ENCODE data around the gene SCFD2.

The SCFD2 gene

GRCh38 chr4:52952540-52952939 lies 413.3 kb downstream of the SCFD2 start:
- H3K27me3 ChIP-seq (ENCODE audit: control insufficient read depth, insufficient read depth, low read length): no peaks in the 10 kb centered on the region
- no peak overlapping the region for H3K4me3 ChIP-seq (ENCODE audit: low read length)
- no peak overlapping the region for H3K27ac ChIP-seq (ENCODE audit: low read length)
- H3K9me3 ChIP-seq (ENCODE audit: control insufficient read depth, low read depth, low read length): no peaks in the 10 kb centered on the region
- H3K4me1 ChIP-seq (ENCODE audit: control insufficient read depth, low read depth, low read length): peaks cover 24% of the 10 kb centered on the region
- no peaks in the 10 kb centered on the region for H3K36me3 ChIP-seq (ENCODE audit: control insufficient read depth, low read depth, low read length)
- no peak overlapping the region for H3K9ac ChIP-seq (ENCODE audit: low read length)

- Histone ChIP-seq H3K4me3 (ENCODE audit: low read length) (no peak overlapping the region), H3K4me1 (ENCODE audit: control insufficient read depth, low read depth, low read length) (peaks cover 18% of the 10 kb centered on the region), H3K27ac (ENCODE audit: low read length) (no peak overlapping the region), H3K36me3 (ENCODE audit: control insufficient read depth, low read depth, low read length) (no peaks in the 10 kb centered on the region), H3K27me3 (ENCODE audit: control insufficient read depth, insufficient read depth, low read length) (no peaks in the 10 kb centered on the region), H3K9ac (ENCODE audit: low read length) (no peak overlapping the region), H3K9me3 (ENCODE audit: control insufficient read depth, low read depth, low read length) (no peaks in the 10 kb centered on the region)
Measured at GRCh38 chr4:52951016-52951415, 414.8 kb downstream of the SCFD2 start.

- Histone ChIP-seq H3K27ac (ENCODE audit: low read length) (no peak overlapping the region), H3K9ac (ENCODE audit: low read length) (no peak overlapping the region), H3K27me3 (ENCODE audit: control insufficient read depth, insufficient read depth, low read length) (no peaks in the 10 kb centered on the region), H3K36me3 (ENCODE audit: control insufficient read depth, low read depth, low read length) (no peaks in the 10 kb centered on the region), H3K4me3 (ENCODE audit: low read length) (no peak overlapping the region), H3K4me1 (ENCODE audit: control insufficient read depth, low read depth, low read length) (peaks cover 18% of the 10 kb centered on the region), H3K9me3 (ENCODE audit: control insufficient read depth, low read depth, low read length) (no peaks in the 10 kb centered on the region)
Measured at GRCh38 chr4:52950226-52950625, 415.6 kb downstream of the SCFD2 start.

- Histone ChIP-seq H3K4me3 (ENCODE audit: low read length) (no peak overlapping the region), H3K4me1 (ENCODE audit: control insufficient read depth, low read depth, low read length) (peaks cover 18% of the 10 kb centered on the region), H3K27ac (ENCODE audit: low read length) (no peak overlapping the region), H3K9me3 (ENCODE audit: control insufficient read depth, low read depth, low read length) (no peaks in the 10 kb centered on the region), H3K36me3 (ENCODE audit: control insufficient read depth, low read depth, low read length) (no peaks in the 10 kb centered on the region), H3K9ac (ENCODE audit: low read length) (no peak overlapping the region), H3K27me3 (ENCODE audit: control insufficient read depth, insufficient read depth, low read length) (no peaks in the 10 kb centered on the region)
Measured at GRCh38 chr4:52949336-52949735, 416.5 kb downstream of the SCFD2 start.

GRCh38 chr4:52948057-52948423 lies 417.8 kb downstream of the SCFD2 start:
- no peak overlapping the region for H3K4me3 ChIP-seq (ENCODE audit: low read length)

GRCh38 chr4:52947401-52948056 lies 418.3 kb downstream of the SCFD2 start:
- peaks cover 18% of the 10 kb centered on the region for H3K4me1 ChIP-seq (ENCODE audit: control insufficient read depth, low read depth, low read length)
- H3K4me3 ChIP-seq (ENCODE audit: low read length): no peak overlapping the region
- H3K9me3 ChIP-seq (ENCODE audit: control insufficient read depth, low read depth, low read length): no peaks in the 10 kb centered on the region
- no peaks in the 10 kb centered on the region for H3K27me3 ChIP-seq (ENCODE audit: control insufficient read depth, insufficient read depth, low read length)
- H3K9ac ChIP-seq (ENCODE audit: low read length): no peak overlapping the region
- H3K36me3 ChIP-seq (ENCODE audit: control insufficient read depth, low read depth, low read length): no peaks in the 10 kb centered on the region
- no peak overlapping the region for H3K27ac ChIP-seq (ENCODE audit: low read length)

More at GRCh38 chr4:52948057-52948423, 417.8 kb downstream of the SCFD2 start:
- Histone ChIP-seq H3K36me3 (ENCODE audit: control insufficient read depth, low read depth, low read length) (no peaks in the 10 kb centered on the region), H3K27ac (ENCODE audit: low read length) (no peak overlapping the region), H3K4me1 (ENCODE audit: control insufficient read depth, low read depth, low read length) (peaks cover 18% of the 10 kb centered on the region), H3K27me3 (ENCODE audit: control insufficient read depth, insufficient read depth, low read length) (no peaks in the 10 kb centered on the region), H3K9ac (ENCODE audit: low read length) (no peak overlapping the region), H3K9me3 (ENCODE audit: control insufficient read depth, low read depth, low read length) (no peaks in the 10 kb centered on the region)

GRCh38 chr4:52946855-52947254 lies 419.0 kb downstream of the SCFD2 start:
- Histone ChIP-seq H3K27me3 (ENCODE audit: control insufficient read depth, insufficient read depth, low read length) (no peaks in the 10 kb centered on the region), H3K27ac (ENCODE audit: low read length) (no peak overlapping the region), H3K4me3 (ENCODE audit: low read length) (no peak overlapping the region), H3K9ac (ENCODE audit: low read length) (no peak overlapping the region), H3K36me3 (ENCODE audit: control insufficient read depth, low read depth, low read length) (no peaks in the 10 kb centered on the region), H3K4me1 (ENCODE audit: control insufficient read depth, low read depth, low read length) (peaks cover 18% of the 10 kb centered on the region), H3K9me3 (ENCODE audit: control insufficient read depth, low read depth, low read length) (no peaks in the 10 kb centered on the region)

- H3K27ac ChIP-seq (ENCODE audit: low read length): no peak overlapping the region
- no peaks in the 10 kb centered on the region for H3K36me3 ChIP-seq (ENCODE audit: control insufficient read depth, low read depth, low read length)
- no peak overlapping the region for H3K9ac ChIP-seq (ENCODE audit: low read length)
- H3K27me3 ChIP-seq (ENCODE audit: control insufficient read depth, insufficient read depth, low read length): no peaks in the 10 kb centered on the region
- H3K9me3 ChIP-seq (ENCODE audit: control insufficient read depth, low read depth, low read length): no peaks in the 10 kb centered on the region
- H3K4me1 ChIP-seq (ENCODE audit: control insufficient read depth, low read depth, low read length): peaks cover 18% of the 10 kb centered on the region
- H3K4me3 ChIP-seq (ENCODE audit: low read length): no peak overlapping the region
Measured at GRCh38 chr4:52945982-52946381, 419.9 kb downstream of the SCFD2 start.

GRCh38 chr4:52945326-52945898 lies 420.4 kb downstream of the SCFD2 start:
- no peaks in the 10 kb centered on the region for H3K9me3 ChIP-seq (ENCODE audit: control insufficient read depth, low read depth, low read length)
- H3K4me1 ChIP-seq (ENCODE audit: control insufficient read depth, low read depth, low read length): peaks cover 20% of the 10 kb centered on the region
- no peaks in the 10 kb centered on the region for H3K36me3 ChIP-seq (ENCODE audit: control insufficient read depth, low read depth, low read length)
- no peaks in the 10 kb centered on the region for H3K27me3 ChIP-seq (ENCODE audit: control insufficient read depth, insufficient read depth, low read length)
- H3K27ac ChIP-seq (ENCODE audit: low read length): no peak overlapping the region
- H3K9ac ChIP-seq (ENCODE audit: low read length): no peak overlapping the region
- no peak overlapping the region for H3K4me3 ChIP-seq (ENCODE audit: low read length)

- Histone ChIP-seq H3K9me3 (ENCODE audit: control insufficient read depth, low read depth, low read length) (no peaks in the 10 kb centered on the region), H3K27me3 (ENCODE audit: control insufficient read depth, insufficient read depth, low read length) (no peaks in the 10 kb centered on the region), H3K27ac (ENCODE audit: low read length) (no peak overlapping the region), H3K4me3 (ENCODE audit: low read length) (no peak overlapping the region), H3K4me1 (ENCODE audit: control insufficient read depth, low read depth, low read length) (peaks cover 20% of the 10 kb centered on the region), H3K36me3 (ENCODE audit: control insufficient read depth, low read depth, low read length) (no peaks in the 10 kb centered on the region), H3K9ac (ENCODE audit: low read length) (no peak overlapping the region)
Measured at GRCh38 chr4:52943677-52944076, 422.2 kb downstream of the SCFD2 start.

GRCh38 chr4:52942936-52943335 lies 422.9 kb downstream of the SCFD2 start:
- H3K9ac ChIP-seq (ENCODE audit: low read length): no peak overlapping the region
- H3K36me3 ChIP-seq (ENCODE audit: control insufficient read depth, low read depth, low read length): no peaks in the 10 kb centered on the region
- no peaks in the 10 kb centered on the region for H3K9me3 ChIP-seq (ENCODE audit: control insufficient read depth, low read depth, low read length)

GRCh38 chr4:52941450-52941849 lies 424.4 kb downstream of the SCFD2 start:
- Histone ChIP-seq H3K27me3 (ENCODE audit: control insufficient read depth, insufficient read depth, low read length) (no peaks in the 10 kb centered on the region), H3K9ac (ENCODE audit: low read length) (no peak overlapping the region), H3K27ac (ENCODE audit: low read length) (no peak overlapping the region), H3K4me3 (ENCODE audit: low read length) (no peak overlapping the region), H3K36me3 (ENCODE audit: control insufficient read depth, low read depth, low read length) (no peaks in the 10 kb centered on the region), H3K4me1 (ENCODE audit: control insufficient read depth, low read depth, low read length) (peaks cover 11% of the 10 kb centered on the region), H3K9me3 (ENCODE audit: control insufficient read depth, low read depth, low read length) (no peaks in the 10 kb centered on the region)

More at GRCh38 chr4:52942936-52943335, 422.9 kb downstream of the SCFD2 start:
- Histone ChIP-seq H3K4me1 (ENCODE audit: control insufficient read depth, low read depth, low read length) (peaks cover 18% of the 10 kb centered on the region), H3K27me3 (ENCODE audit: control insufficient read depth, insufficient read depth, low read length) (no peaks in the 10 kb centered on the region), H3K4me3 (ENCODE audit: low read length) (no peak overlapping the region), H3K27ac (ENCODE audit: low read length) (no peak overlapping the region)
